ENCODE results near the gene ZNF764. TPM values are rescaled to one million over a fixed set of nuclear protein-coding genes. Genes with fewer than 3 reads are reported as not detected.

ZNF764 gene
- total and polyA plus RNA-seq, 9 of the 15 experiments (the other 6 are each of a cell fraction or from before 2014, with no cell fraction given): 0.69 to 10.1 (median 4.1) TPM

DNA sequence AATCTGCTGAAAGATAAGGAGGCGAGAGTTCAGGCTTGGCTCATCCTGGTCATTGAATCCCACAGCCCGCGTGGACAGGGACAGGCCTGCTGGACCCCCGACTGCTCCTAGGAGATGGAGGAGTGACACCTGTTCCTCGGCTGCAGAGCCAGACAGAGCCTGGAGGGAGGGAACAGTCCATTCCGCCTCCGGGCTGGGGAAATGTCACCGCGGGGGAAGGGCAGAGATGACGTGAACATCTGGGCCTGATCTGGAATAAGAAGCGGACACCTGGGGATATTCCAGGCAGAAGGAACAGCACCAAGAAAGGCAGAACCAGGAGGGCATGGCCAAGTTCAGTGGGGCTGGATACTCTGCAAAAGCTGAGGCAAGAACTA is 25.0 kb downstream of the ZNF764 start:
- ATAC-seq (no peak), FAIRE-seq (no peak), DNase-seq (ENCODE audit: extremely low read depth in 1 of 4, low spot score in 3 of 4) (no peak)
- H3K4me1 ChIP-seq (replicated peaks in 1 of 2; ENCODE audit: control insufficient read depth in 2 of 2, insufficient read depth in 2 of 2, low read length in 2 of 2): peaks cover 15 to 58% of the 10 kb centered on the region in 2 experiments; a peak in 4 of 5 replicates
- BruUV-seq (replicated peaks): no TSS peak
- peak overlapping the region; percentile 39 for H3K4me2 ChIP-seq (ENCODE audit: insufficient read depth, low read length)
- H3K36me3 ChIP-seq (ENCODE audit: control insufficient read depth, insufficient read depth, low read length): no peaks in the 10 kb centered on the region; the same call in 2 of the 3 replicates
- H3K9me1 ChIP-seq (ENCODE audit: control insufficient read depth, insufficient read depth, low read length): no peaks in the 10 kb centered on the region
- in situ Hi-C loops (cut with MboI) (no loop called here), intact Hi-C loops (cut with micrococcal nuclease) (loop anchor here (10.0 kb wide), 1 partner anchor 162 kb away; the partner anchor contains the start of gene SRCAP)
- no peaks in the 10 kb centered on the region for H4K20me1 ChIP-seq (replicated peaks; ENCODE audit: control insufficient read depth, insufficient read depth, low read length)
- no peaks in the 10 kb centered on the region for H3K27me3 ChIP-seq (ENCODE audit: control insufficient read depth in 2 of 2, insufficient read depth in 2 of 2, low read length in 2 of 2)
- TF ChIP-seq, protein P1, sequence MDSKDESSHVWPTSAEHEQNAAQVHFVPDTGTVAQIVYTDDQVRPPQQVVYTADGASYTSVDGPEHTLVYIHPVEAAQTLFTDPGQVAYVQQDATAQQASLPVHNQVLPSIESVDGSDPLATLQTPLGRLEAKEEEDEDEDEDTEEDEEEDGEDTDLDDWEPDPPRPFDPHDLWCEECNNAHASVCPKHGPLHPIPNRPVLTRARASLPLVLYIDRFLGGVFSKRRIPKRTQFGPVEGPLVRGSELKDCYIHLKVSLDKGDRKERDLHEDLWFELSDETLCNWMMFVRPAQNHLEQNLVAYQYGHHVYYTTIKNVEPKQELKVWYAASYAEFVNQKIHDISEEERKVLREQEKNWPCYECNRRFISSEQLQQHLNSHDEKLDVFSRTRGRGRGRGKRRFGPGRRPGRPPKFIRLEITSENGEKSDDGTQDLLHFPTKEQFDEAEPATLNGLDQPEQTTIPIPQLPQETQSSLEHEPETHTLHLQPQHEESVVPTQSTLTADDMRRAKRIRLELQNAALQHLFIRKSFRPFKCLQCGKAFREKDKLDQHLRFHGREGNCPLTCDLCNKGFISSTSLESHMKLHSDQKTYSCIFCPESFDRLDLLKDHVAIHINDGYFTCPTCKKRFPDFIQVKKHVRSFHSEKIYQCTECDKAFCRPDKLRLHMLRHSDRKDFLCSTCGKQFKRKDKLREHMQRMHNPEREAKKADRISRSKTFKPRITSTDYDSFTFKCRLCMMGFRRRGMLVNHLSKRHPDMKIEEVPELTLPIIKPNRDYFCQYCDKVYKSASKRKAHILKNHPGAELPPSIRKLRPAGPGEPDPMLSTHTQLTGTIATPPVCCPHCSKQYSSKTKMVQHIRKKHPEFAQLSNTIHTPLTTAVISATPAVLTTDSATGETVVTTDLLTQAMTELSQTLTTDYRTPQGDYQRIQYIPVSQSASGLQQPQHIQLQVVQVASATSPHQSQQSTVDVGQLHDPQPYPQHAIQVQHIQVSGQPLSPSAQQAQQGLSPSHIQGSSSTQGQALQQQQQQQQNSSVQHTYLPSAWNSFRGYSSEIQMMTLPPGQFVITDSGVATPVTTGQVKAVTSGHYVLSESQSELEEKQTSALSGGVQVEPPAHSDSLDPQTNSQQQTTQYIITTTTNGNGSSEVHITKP (IDR thresholded peaks at IDR 0.05; ENCODE audit: partially characterized antibody): peak; percentile 36
- TF ChIP-seq CREM (IDR thresholded peaks at IDR 0.05; ENCODE audit: low read depth): peak; percentile 38
- TF ChIP-seq ZSCAN32 (CRISPR knock-in tag; IDR thresholded peaks at IDR 0.05): no peak
- no peak overlapping the region for H3K27ac ChIP-seq (ENCODE audit: extremely low read depth, low read depth, low read length)
- no peaks in the 10 kb centered on the region for H3K9me3 ChIP-seq (replicated peaks; ENCODE audit: control insufficient read depth, insufficient read depth, low read depth, low read length)
- no peak overlapping the region for H3K4me3 ChIP-seq
- H3K79me2 ChIP-seq (ENCODE audit: control insufficient read depth, insufficient read depth, low read length): peaks cover 36% of the 10 kb centered on the region
- peak overlapping the region; percentile 80 to 91; a peak in 3 of 4 replicates for H3K9ac ChIP-seq (ENCODE audit: insufficient read depth in 1 of 2, low read depth in 2 of 2, low read length in 2 of 2)
- WGBS (ENCODE audit: insufficient coverage, low coverage, missing lambda C conversion rate): 72% methylated on average over 7 of the region's 11 CpGs
- ChIA-PET POLR2A (interaction anchor here (0.5 to 4.0 kb wide), 2 partner anchors 18 to 25 kb away, joined by 3 to 31 read pairs; partner anchors contain the start of gene ZNF764), CTCF (ENCODE audit: low intra/inter-chr PET ratio) (interaction anchor here (0.8 kb wide), 1 partner anchor 96 kb away, joined by 3 read pairs; no protein-coding TSS in a partner anchor)
- H2AFZ ChIP-seq (ENCODE audit: low read depth, low read length): no peak overlapping the region

Measured in K562 (cell line).